IPS-NIHi11 (cell line): ENCODE data around the gene WFDC1.

Experiments used
- DNase-seq: peaks from one replicate; pipeline ENCODE4 v3.0.0; 2012; ENCODE audit warnings: mixed read lengths, low spot score

The WFDC1 gene

GRCh38 chr16:84294531-84295142 is at the start of gene WFDC1:
TSS of gene WFDC1 (plus strand) at chr16:84294878. CDS start at chr16:84294972, 94 bp downstream.
- DNase-seq = peak; percentile 31

- DNase-seq = no peak
Observed at GRCh38 chr16:84245956-84246678, 48.6 kb upstream of the WFDC1 start.

- DNase-seq = no peak
Observed at GRCh38 chr16:84246679-84247077, 48.0 kb upstream of the WFDC1 start.

- no peak for DNase-seq
Observed at GRCh38 chr16:84247331-84247730, 47.3 kb upstream of the WFDC1 start.

GRCh38 chr16:84247844-84248243 is 46.8 kb upstream of the WFDC1 start:
- no peak for DNase-seq

DNA sequence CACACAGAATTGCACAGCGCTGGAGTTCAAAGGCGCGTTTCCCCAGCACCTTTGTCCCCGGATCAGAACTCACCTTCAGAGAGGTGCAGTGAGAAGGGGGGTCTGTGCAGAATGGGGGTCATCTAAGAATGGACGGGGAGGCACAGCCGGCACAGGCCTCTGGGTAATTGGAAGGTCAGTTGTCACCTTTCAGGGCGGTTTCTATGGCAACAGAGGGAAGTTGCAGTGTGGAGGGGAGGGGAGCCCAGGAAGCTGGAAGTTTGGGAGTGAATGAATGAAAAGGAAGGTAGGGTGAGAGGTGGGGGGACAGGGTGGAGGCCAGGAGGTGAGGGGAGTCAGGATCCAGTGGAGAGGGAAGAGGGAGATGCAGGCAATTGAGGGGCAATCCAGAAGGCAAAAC is 42.5 kb upstream of the WFDC1 start:
- peak; percentile 51 for DNase-seq

DNA sequence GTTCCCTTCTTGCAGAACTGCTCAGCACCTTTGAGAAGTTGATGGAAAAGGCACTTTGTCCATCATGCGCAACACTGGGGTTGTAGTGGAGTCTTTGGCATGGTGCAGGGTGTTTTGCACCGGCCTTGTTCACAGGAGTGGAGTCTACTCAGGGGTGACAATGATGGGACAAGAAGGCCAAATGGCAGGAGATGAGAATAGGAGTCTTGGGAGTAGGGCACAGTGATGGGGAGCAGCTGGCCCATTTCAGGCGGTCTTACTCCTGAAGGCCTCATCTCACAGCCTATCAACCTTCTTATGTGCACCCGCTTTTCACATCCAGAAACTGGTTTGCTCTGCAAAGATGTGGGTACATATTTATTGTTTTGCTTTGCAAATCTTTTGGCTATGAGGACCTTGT is 41.5 kb upstream of the WFDC1 start:
- no peak for DNase-seq

DNA sequence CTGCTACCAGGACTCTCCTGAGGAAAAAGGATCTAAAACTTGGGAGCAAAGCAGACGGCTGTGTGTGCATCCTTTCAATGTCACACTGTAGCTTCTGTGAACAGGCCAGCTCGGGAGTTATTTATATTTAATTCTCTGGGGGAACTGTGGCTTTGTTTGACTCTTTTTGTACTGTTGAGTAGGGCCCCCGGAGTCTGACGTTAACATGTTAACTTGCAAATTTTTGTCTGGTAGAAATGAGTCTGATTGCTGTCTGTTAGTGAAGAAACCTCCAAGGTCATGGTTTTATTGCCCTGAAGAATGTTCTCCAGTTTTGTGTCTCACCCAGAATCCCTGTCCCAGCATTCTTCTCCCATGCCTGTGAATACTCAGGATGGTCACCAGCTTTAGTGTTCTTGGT is 40.6 kb upstream of the WFDC1 start:
- DNase-seq = no peak

DNA sequence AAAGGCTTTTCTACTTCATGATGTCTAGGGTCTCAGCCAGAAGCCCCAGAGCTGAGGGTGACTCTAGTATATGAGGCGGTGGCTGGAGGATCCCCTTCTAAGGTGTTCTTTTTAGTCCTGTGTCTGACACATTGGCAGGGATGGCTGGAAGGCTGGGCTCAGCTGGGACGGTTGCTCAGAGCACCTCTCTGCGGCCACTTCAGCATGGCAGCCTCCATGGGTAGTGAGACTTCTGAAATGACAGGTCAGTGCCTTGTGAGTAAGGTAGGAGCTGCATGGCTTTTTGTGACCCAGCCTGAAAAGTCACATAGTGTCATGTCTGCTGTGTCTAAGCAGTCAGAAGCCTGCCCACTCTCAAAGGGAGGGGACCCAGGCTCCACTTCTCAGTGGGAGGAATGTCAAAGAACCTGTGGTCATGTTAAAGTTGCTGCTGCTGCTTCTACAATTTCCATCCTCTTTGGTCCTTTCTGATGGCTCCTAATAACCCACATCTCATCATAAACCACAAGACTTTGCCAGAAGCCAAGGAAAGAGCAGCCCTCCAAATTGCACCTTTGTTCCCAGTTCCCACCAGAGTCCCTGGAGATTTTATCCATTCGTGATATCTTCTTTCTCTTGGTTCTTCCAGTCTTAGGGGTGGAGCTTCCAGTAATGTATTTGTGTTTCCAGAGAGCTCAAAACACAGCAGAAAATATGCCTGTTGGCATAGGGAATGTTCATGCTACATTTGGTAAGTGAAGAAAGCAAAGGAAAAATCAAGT is 39.4 kb upstream of the WFDC1 start:
- no peak for DNase-seq

- DNase-seq = no peak
Observed at GRCh38 chr16:84258266-84258665, 36.4 kb upstream of the WFDC1 start.

DNA sequence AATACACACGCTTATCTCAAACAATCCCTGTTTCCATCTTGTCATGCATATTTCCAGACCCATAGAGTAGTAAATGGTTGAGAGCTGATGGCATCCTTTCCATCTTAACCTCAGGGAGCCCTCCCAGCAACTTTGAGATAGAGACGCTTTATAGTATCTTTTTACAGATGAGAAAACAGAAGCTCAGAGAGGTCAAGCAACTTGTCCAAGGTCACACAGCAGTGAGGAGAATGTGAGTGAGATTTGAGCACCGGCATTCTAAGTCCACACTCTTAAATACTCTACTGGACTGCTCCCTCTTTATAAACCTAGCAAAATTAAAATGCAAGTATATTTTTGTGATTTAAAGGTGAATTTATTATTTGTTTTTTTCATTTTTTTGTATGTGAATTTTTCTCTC is 35.0 kb upstream of the WFDC1 start:
- no peak for DNase-seq

GRCh38 chr16:84260766-84261554 is 33.7 kb upstream of the WFDC1 start:
- DNase-seq = no peak

GRCh38 chr16:84262031-84262430 is 32.6 kb upstream of the WFDC1 start:
- DNase-seq = no peak

GRCh38 chr16:84262939-84263338 is 31.7 kb upstream of the WFDC1 start:
- no peak for DNase-seq

DNA sequence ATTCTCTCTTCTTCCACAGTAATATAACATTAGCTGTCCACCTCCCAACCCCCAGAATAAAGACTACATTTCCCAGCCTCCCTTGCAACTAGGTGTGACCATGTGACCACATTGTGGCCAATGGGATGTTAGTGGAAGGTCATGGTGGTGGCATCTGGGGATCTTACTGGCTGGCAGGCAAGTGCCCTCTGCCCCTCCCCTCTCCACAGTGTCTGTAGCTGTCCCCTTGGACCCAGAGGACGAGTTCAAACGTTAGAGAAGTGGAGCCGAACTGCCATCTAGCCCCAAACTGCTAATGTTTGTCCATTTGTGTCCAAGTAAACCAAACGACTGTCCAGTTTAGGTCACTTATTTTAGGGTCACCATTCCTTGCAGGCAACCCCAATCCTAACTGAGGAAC is 28.2 kb upstream of the WFDC1 start:
- peak; percentile 90 for DNase-seq

GRCh38 chr16:84267380-84267779 is 27.3 kb upstream of the WFDC1 start:
- no peak for DNase-seq

- no peak for DNase-seq
Observed at GRCh38 chr16:84268291-84269040, 26.2 kb upstream of the WFDC1 start.

DNA sequence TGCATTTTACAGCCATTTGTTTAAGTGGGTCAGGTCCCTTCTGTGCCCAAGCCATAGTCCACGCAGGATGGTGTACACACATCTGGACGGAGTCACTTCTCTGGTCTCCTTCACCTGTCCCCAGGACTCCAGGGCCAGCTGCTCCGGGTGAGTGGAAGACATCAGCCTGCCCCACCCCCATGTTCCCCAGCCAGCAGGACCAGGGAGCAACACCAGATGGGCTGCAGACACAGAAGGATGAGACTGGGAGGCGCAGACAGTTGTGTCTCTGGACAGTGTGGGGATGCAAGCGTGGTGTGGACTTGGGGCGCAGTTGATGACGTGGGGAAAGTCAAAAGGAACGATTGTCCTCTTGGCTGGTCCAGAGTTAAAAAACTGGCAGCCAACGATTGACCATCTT is 24.6 kb upstream of the WFDC1 start:
- no peak for DNase-seq

DNA sequence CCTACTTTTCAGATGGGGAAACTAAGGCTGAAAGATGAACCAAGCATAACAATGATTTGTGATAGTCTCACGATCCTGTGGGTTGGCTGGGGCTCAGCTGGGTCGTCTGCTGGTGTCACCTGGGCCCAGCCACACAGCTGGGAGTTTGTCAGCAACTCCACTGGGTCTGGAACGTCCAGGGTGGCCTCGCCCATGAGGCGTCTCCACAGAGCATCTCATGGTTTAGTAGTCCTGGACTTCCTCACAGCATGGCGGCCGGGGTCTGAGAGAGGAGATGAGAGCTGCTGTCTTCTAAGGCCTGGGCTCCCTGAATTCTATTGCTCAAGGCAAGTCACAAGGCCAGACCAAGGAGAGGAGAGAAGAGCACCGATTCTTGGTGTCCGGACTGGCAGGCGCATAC is 24.1 kb upstream of the WFDC1 start:
- DNase-seq = no peak

DNA sequence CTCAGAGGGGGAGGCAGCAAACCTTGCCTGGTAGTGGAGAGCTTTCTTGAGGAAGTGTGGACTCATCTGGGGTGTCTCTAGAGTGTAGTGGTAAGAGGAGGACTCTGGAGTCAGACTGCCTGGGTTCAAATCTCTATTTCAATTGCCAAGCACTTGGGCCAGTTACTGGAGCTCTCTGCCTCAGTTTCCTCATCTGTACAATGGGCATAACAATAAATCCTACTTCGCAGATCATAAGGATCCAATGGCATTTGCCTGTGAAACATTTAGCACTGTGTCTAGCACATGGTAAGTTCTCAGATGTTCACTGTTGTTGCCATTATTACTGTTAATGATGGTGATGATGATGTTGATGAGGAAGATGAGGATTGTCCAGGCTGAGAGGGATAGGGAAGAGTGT is 23.6 kb upstream of the WFDC1 start:
- DNase-seq = no peak

DNA sequence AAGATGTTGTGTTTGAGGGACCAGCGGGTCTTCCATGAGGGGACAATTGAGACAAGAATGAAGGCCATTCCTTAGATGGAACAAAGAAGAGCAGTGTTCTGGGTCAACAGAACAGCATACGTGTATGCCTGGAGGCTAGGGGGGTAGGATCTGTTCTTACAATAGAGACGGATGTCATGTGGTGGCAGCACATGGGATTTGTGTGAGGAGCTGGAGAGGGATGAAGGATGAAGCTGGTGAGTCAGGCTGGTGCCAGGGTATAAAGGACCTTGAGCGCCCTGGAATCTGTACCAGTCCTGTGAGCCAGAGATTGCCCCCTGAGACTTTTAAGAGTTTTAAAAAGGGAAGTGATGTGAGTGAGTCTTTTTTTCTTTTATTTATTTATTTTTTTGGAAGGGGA is 22.8 kb upstream of the WFDC1 start:
- no peak for DNase-seq
